ENCODE results near the gene DOLPP1.
A peak's percentile ranks its signal among the peaks of the same experiment; 100 is the strongest.
"Not testable (repeated sequence)": the region's sequence is repeated elsewhere in the genome, so short reads cannot be mapped to it uniquely, and the experiment has no call there.

The DOLPP1 gene

GRCh38 chr9:129113645-129114304, 32.9 kb downstream of the DOLPP1 start:
- DNase-seq: no peak

DNA sequence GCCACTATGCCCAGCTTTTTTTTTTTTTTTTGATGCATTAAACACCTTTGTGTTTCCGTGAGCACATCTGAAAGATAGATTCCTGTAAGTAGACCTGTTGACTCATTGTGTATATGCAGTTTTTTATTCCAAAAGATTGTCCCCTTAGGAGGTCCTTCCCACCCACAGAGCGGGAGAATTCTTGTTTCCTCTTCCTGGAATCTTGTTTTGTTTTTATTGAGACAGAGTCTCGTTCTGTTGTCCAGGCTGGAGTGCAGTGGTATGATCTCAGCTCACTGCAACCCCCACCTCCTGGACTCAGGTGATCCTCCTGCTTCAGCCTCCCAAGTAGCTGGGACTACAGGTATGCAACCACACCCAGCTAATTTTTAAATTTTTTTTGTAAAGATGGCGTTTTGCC, 37.9 kb downstream of the DOLPP1 start:
- no peak for DNase-seq

DNA sequence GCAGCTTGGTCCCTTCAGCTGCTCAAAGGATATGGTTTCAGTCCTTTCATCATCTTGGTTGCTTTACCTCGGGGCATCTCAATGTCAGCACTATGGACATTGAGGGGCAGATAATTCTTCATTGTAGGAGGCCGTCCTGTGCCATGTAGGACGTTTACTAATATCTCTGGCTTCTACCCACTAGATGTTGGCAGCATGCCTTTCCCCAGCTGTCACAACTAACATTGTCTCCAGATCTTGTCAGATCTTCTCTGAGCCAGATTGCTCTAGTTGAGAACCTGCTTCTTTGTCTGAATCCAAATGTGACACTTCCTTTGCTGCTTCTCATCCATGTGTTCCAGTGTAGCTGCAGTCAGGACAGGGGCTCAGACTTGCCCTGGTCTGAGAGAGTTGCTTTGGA, 40.6 kb downstream of the DOLPP1 start:
- no peak for DNase-seq

- DNase-seq: no peak
These were observed 41.2 kb downstream of the DOLPP1 start for GRCh38 chr9:129122133-129122532.

DNA sequence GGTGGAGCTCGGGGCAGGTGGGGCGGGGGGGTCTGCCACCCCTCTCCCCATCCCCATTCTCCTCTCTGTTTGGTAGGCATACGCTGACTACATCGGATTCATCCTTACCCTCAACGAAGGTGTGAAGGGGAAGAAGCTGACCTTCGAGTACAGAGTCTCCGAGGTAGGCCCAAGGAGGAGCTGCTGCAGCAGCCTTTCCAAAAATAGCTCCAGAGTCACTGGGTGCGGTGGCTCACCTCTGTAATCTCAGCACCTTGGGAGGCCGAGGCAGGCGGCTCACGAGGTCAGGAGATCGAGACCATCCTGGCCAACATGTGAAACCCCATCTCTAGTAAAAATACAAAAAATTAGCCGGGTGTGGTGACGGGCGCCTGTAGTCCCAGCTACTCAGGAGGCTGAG, 42.1 kb downstream of the DOLPP1 start:
- DNase-seq: not testable (repeated sequence)

DNA sequence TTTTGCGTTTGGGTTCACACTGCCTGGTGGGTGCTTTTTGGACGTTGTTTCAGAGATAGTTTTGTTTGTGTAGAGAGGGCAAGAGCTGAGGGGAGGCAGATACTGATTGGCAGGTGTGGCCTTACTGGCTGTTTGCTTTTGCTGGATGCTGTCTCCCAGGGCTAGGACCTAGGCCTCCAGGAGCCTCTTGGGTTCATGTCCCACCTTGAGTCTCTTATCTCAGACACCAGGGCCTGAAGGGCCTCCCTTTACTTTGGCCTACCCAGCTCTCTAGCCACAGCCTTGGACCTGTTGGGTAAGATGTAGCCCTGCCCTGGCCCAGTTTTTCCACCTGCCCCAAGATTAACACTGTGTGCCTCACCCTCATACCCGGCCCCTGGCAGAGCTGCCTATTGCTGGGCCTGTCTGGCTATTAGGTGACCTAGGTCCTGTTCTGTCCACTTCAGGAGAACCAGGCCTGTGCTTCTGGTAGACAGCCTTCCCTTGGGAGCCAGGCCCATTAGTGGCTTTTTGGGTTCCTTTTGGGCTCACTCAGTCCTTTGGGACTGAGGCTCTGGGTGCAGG, 43.7 kb downstream of the DOLPP1 start:
- no peak for DNase-seq

DNA sequence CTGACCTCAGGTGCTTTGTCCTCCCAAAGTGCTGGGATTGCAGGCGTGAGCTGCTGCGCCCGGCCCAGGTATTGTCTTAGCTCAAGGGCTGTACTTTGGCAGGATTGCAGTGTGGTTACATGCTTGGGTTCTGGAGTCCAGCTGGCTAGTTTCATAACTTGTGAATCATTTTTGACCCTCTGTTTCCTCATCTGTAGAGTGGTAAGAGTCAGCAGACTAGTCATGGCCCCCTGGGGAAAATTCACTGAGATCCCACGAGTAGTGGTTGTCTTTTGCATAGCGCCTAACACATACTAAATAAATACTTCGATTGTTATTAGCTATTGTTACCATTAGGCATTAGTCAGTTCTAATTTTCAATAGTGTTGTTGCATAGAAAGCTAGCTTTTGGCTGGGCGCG, 44.6 kb downstream of the DOLPP1 start:
- DNase-seq: no peak

DNA sequence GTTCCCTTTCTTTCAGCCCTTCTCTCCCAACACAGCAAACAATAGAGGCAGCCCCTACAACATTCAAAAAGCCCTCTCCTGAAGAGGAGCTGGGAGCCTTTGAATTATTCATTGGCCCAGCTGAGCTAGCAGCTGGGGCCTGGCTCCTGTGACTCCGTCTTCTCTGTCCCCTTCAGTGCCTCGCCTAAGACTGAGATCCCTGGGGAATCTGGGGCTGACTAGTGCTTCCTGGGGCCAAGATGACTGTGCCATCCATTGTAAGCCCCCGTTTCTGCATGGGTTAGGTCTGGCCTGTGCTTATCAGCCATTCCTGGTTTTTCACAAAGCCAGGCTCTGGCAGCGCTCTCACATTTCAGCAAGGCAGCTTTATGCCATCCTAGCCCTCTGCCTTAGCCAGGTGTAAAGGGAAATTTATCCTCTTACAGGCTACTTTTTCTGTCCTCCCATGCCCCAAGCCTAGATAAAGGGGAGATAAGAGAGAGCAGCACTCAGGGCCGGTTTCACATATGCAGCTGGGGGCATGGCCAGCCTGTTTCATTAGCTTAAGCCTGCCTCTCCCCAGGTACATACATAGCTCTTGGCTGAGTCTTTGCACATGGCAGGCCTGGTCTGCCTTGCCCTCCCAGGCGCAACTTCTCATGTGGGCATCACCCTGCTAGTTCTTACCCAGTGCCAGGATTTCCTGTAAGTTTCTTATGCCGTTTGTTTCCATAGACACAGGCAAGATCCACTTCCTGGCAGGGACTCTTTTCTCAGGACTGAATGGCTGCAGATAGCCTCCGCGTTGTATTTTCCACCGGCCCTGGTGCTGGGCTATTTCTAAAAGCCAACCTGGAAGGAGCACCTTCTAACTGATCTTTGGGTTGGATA, 46.1 kb downstream of the DOLPP1 start:
- peak; percentile 75 to 93 for DNase-seq

GRCh38 chr9:129128689-129129088, 47.8 kb downstream of the DOLPP1 start:
- no peak for DNase-seq

DNA sequence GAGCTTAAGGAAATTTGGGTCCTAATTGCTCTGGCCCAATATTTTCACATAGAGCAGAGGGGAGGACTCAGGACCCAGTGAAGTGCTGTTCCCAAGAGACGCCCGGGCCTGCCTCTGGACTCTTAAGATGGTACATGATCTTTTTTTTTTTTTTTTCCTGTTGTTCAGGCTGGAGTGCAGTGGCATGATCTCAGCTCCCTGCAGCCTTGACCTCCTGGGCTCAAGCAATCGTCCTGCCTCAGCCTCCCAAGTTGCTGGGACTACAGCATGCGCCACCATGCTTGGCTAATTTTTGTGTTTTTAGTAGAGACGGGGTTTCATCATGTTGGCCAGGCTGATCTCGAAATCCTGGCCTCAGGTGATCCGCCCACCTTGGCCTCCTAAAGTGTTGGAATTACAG, 49.4 kb downstream of the DOLPP1 start:
- DNase-seq: not testable (repeated sequence)

GRCh38 chr9:129130791-129131190, 49.9 kb downstream of the DOLPP1 start:
- no peak for DNase-seq

DNA sequence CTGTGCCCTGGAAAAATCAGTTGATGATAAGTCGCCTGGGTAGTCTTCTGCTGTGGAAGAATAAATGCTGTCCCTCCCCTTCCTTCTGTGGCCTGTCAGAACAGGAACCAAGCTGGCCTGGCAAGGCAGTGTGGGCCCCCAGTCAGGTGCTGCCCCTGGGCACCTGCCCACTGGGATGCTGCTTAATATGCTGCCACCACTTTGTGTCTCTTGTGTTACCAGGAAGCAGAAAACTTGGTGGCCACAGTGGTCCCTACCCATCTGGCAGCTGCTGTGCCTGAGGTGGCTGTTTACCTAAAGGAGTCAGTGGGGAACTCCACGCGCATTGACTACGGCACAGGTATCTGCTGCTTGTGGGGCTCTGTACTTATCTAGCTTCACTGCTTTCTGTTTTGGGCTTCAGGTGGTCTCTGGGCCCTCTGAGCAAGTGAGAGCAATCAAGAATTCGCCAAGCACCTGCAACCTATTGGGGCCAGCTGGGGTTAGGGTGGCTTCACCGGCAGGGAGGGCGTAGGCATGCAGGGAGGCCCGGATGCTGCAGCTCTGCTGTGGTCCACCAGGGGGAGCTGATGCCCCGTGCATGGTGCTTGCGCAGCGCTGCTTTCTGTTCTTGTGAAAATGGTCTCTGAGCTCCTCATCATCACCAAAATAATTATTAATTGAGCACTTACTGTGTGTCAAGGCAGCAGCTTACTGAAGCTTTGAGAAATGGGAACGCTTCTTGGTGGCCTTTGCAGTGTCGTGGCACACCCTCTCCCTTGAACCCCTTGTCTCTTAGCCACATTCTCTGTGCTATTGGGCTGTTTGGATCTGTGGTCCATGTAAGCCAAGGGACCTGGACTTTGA, 50.6 kb downstream of the DOLPP1 start:
- DNase-seq: peak; percentile 17 to 68

DNA sequence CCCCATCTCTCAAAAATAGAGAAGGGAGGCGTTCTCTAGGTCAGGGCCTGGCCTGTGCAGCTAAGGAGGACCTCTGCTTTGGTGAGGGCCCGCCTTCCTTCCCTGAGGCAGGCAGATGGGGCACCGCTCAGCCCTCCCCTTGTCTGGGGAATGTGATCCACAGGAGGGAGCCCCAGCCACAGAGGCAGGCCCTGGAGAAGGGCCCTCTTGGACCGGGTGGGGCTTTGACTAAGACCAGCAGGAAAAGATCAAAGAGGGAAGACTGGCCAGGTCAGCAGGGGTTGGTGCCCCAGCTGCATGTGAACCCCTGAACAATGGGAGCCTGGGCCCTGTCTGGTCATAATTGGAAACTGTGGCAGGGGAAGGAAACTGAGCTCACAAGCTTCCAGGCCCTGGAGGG, 52.2 kb downstream of the DOLPP1 start:
- DNase-seq: no peak

GRCh38 chr9:129135476-129135875, 54.6 kb downstream of the DOLPP1 start:
- no peak for DNase-seq

DNA sequence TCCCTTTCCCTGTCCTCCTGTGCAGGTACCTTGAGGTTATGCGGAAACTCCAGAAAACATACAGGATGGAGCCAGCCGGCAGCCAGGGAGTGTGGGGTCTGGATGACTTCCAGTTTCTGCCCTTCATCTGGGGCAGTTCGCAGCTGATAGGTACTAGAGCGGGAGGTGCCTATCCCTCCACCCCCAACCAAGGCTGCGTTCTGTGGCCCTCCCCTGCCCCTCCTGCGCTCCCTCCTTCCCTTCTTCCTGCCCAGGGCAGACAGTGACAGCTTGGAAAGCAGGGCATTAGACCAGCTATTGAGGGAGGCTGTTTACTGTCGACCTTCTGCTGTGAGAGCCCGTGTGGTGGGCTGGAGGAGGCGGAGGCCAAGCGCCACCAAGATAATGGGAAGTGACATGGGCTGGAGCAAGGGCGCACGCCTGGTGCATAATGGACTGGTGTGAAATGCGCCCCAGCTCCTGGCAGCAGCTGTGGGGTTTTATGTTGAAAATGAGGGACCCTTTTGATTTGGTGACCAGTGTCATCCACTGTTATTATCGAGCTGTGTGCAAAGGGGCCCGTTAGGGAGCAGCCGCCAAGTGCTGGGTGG, 55.6 kb downstream of the DOLPP1 start:
- DNase-seq: no peak

- no peak for DNase-seq
These were observed 56.6 kb downstream of the DOLPP1 start for GRCh38 chr9:129137292-129138143.

DNA sequence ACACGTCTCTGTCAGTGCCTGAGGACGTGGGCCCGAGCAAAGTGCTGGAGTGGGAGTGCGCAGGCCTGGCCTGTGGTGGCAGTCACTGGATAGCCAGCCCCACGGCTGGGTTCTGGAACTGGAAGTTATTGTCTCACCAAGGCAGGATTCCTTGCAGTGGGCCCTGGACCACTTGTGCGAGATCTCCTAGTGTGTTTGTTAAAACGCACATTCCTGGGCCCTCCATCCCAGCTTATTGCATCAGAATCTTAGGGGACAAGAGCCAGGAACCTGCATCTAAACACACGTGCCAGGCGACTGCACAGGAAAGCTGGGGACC, 57.2 kb downstream of the DOLPP1 start:
- no peak for DNase-seq

- no peak for DNase-seq
These were observed 57.7 kb downstream of the DOLPP1 start for GRCh38 chr9:129138476-129139232.

DNA sequence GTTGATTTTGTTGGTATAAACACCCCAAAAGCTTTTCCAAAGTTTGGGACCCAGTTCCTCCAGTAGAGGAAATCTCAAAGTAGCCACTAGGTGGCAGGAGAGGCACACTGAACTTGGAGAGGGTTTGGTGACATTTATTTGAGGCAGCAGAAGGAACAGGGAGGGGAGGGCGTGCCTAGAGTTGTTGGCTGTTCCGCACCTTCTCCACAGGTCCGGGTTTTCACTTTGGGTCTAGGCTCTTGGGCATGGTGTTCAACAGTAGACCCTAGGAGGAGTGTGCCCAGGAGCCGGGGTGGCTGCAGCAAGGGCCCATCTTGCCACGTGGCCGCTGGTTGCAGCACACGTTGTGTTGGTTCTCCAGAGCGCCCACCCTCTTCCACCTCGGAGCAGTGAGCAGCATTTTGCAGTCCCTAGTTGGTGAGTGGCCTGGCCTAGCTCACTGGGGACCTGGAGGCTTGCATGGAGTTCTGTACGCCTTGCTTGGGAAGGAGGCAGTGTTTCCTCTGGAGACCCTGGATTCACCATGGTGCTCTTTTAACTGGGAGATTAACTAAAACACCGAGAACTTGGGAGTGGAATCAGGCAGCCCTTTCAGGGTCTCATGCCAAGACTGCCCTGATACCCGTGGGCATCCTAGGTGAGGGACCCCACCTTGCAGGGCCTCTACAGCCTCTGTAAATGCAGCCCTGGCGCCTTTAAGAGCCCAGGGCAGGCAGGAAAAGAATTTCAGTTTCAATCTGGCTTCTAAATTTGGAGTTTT, 58.5 kb downstream of the DOLPP1 start:
- peak; percentile 76 to 87 for DNase-seq

- peak; percentile 97 for DNase-seq
These were observed 59.1 kb downstream of the DOLPP1 start for GRCh38 chr9:129139993-129140396.

Data from NCI-H524 (cell line).